ENCODE results near the gene TRMO.

DNA sequence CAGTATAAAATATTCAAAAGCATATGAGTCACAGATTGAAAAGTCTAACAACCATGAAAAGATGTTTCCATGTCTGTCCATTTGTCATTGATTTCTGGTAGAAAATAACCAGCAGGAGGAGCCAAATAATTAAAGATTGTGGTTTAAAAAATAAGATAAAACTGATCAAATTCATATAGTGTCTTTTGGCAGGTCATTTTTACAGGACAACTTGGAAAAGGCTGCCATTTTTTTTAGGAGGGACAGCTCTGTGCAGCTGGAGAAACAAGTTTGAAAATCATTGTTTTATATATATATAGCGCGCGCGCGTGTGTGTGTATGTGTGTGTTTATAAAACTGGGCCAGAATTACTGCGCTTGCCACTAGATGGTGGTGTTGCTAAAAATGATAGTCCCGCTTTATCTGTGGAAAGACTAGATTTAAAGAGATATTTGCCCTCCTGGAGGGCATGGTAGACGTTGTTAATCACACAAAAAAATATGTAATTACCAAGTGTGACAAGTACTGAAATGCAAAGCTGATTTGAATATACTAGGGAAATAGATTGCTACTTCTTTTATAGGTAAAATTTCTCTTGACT lies 1.3 kb upstream of the TRMO start:
- TF ChIP-seq POLR2AphosphoS5 (IDR thresholded peaks at IDR 0.05; ENCODE audit: low read depth, low read length), result no peak
- TF ChIP-seq TAF1 (IDR thresholded peaks at IDR 0.05; ENCODE audit: low read depth, low read length), result no peak
- TF ChIP-seq POU2F2 (IDR thresholded peaks at IDR 0.05; ENCODE audit: low read depth, low read length), result no peak
- TF ChIP-seq POLR2A (IDR thresholded peaks at IDR 0.05; ENCODE audit: low read depth, low read length), result no peak
